ENCODE results near the gene CFAP58.

CFAP58 gene

GRCh38 chr10:104334561-104334960 is 19.1 kb upstream of the CFAP58 start:
- DNase-seq (ENCODE audit: low read depth), result no peak

GRCh38 chr10:104334965-104335650 is 18.5 kb upstream of the CFAP58 start:
- no peak for DNase-seq (ENCODE audit: low read depth)

DNA sequence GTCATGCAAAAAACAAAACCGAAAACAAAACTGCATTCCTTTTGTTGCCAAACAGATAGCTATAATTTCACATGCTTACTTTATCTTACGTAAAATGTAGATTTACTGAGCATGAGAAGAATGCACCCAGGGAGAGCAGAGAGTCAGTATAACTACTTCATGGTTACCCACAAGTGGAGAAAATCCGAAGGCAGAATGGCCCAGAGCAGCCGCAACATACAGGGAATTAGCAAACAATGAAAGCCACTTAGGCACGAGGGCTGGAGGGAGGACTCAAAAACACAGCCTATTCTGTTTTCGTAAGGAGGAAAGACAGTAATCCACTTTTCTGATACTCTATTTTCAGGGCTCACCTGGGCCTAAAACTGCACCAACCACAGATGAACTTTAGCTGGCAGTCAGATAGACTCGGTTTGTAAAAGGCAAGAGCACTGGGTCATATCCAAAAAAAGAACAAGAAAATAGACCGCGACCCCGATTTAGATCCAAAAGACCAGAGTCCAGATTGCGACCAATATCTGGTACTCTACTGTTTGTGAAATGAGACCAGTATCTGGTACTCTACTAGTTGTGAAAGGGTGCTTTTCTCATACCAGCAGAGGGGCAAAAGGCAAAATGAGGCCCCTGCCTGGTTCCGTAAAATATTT is 16.7 kb upstream of the CFAP58 start:
- peak; percentile 84 for DNase-seq (ENCODE audit: low read depth)

- DNase-seq (ENCODE audit: low read depth), result no peak
Measured at GRCh38 chr10:104337521-104337984, 16.1 kb upstream of the CFAP58 start.

DNA sequence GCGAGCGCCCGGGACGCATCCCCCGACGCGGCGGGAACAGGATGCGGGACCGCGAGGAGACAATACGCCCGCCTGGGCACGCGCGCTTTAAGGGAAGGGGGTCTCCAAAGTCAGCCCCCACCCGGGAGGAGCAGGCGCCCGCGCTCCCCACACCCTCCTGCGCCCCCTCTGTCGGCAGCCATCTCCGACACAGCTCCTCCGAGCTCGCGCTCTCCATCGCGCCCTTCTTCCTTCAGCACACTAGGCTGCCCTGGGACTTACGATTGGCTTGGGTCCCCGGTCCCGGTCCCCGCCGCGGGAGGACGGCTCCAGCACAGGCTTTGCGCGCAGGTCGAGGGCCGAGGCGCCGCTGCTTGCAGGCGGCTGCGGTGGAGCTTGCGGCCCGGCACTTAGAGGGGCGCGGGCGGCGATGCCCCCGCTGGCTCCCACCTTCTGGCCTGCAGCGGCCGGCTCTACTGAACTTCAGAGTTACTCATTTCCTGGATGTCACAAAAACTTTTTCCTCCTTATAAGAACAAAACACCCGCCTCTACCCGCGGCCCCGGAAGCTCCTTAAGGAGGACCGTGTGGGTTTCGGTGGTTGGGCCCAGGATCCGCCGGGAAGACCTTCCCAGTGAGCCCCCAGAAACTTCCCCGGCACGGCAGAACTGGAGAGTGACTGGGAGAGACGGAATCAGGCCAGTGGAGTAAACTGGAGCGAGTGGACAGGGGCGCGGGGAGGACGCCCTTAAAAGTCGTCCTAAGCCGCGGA is 15.5 kb upstream of the CFAP58 start, which contains the start of gene ITPRIP:
ITPRIP (minus strand) TSS at position 481 of the 751 bp plus-strand sequence. CDS start 22,414 bp downstream, outside the sequence.
- DNase-seq (ENCODE audit: low read depth), result peak; percentile 81

GRCh38 chr10:104339469-104340110 is 14.0 kb upstream of the CFAP58 start:
- peak; percentile 68 for DNase-seq (ENCODE audit: low read depth)

GRCh38 chr10:104340111-104340526 is 13.5 kb upstream of the CFAP58 start:
- DNase-seq (ENCODE audit: low read depth), result no peak

- DNase-seq (ENCODE audit: low read depth), result no peak
Measured at GRCh38 chr10:104340641-104341040, 13.0 kb upstream of the CFAP58 start.

- DNase-seq (ENCODE audit: low read depth), result no peak
Measured at GRCh38 chr10:104342941-104343411, 10.7 kb upstream of the CFAP58 start.

- no peak for DNase-seq (ENCODE audit: low read depth)
Measured at GRCh38 chr10:104344219-104344618, 9.4 kb upstream of the CFAP58 start.

DNA sequence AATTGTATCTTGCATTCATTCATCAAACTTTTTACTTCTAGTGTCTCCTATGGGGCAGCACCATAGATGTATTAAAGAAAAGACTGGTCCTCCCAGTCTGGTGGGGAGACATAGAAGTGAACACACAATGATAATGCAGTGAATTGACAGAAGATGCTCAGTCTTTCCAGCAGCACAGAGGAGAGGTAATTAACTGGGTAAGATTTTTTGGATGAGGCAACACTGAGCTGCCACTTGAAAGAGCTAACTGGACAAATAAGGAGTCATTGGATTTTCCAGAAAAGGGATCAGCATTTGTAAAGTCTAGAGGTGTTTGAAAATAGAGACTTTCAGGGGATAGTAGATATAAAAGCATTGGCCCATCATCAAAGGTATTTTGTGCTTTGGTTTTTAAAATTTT is 8.1 kb upstream of the CFAP58 start:
- no peak for DNase-seq (ENCODE audit: low read depth)

DNA sequence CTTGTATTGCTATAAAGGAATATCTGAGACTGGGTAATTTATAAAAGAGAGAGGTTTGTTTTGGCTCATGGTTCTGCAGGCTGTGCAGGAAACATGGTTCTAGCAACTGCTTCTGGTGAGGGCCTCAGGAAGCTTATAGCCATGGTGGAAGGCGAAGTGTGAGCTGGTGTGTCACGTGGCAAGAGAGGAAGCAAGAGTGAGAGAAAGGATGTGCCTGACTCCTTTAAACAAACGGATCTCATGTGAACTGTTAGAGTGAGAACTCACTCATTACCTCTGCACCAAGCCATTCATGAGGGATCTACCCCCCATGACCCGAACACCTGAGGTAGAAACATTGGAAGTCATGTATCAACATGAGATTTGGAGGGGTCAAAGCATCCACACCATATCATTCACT is 7.7 kb upstream of the CFAP58 start:
- DNase-seq (ENCODE audit: low read depth), result no peak

DNA sequence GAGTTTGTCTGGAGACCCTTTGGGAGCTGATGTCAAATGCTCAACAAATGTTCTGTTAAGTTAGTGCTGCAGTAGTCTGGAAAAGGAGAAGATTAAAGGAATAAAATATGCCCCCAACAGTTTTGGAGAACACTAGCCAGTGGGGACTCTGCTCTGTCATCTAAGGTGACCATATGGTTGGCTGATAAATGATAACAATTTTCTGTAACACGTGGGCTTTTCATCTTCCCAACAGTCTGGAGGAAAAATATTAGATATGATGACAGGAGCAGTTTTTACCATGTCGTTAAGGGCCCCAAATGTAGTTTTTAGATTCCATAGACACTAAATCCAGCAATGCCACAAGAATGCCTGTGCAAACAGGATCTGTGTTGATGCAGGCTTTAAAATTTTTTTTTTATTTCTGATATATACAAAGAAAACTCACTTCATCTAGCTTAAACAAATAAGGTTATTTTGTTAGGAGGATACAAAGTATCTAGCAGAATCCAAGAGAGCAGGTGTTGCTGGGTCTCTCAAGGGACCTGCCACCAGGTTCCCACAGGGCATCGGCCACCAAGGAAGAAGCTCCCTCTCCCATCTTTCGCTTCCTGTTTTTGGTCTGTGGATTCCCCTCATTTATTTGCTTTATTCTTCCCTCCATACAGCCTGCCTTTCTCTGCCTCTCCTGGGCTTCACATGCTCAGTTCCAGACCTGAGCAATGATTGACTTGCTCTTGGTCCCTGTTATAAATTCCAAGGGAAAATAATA is 6.2 kb upstream of the CFAP58 start:
- no peak for DNase-seq (ENCODE audit: low read depth)

DNA sequence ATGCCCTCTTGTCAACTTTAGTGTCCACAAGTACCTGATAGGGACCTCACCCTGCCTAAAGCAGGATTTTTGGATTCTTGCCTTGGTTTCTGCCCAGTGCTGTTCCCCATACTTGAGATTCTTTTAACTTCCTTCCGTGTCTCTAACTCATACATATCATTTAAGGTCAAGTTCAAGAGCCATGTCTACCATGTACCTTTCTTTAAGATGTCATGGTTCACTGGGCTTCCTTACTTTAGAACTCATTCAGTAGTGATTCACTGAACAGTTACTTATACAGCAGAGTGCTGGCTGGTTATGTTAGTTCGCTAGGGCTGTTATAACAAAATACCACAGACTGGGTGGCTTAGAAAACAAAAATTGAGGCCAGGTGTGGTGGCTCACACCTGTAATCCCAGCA is 5.0 kb upstream of the CFAP58 start:
- no peak for DNase-seq (ENCODE audit: low read depth)

GRCh38 chr10:104349623-104350126 is 4.0 kb upstream of the CFAP58 start:
- DNase-seq (ENCODE audit: low read depth), result peak; percentile 49

DNA sequence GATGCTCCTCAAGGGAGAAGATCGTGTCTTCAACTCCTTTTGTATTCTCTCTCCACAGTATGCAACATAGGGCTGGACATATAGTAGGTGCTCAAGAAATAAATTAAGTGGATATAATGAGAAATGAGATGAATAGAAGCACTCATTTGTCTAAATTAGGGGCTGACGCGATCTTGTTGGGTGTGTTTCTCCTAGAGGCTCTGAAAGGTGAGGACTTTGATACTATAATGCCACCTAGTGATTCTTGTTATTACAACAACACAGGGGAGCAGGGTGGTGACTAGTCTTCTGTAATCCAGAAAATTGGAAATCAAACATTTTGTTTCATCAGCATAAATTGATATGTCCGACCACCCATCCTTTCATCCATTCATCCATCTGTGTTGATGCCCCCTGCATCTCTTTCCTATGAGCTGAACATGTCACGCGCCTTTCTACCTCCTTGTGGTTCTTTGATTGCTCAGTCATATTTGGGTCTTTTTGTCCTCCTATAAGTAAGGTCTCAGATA is 3.5 kb upstream of the CFAP58 start:
- peak; percentile 65 for DNase-seq (ENCODE audit: low read depth)

DNA sequence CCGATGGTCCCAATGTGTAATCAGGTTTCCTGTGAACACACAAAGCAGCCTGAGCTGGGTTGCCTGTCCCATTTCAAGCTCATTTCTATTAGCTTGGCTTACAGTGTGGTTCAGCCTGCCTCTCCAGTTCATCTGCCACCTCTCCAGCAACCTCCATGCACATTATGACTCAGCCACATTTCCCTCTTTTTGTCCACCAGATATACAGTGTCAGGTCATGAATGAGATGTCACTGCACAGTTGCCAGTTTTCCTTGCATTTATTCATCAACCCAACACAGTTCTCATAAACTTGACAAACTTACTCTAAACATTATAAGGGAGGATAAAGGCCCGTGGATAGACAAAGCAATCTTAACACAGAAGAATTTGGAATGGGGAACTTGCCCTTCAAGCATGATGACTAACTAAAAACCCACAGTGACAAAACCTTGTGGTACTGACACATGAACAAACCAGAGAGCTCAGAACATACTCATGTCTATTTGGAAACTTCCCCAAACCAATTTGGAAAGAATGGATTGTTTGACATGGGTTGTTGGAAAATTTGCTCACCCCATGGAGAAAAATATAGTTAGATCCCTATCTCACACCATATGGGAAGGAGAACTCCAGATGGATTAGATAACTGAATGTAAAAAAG is 2.5 kb upstream of the CFAP58 start:
- peak; percentile 57 for DNase-seq (ENCODE audit: low read depth)

GRCh38 chr10:104351919-104352318 is 1.7 kb upstream of the CFAP58 start:
- no peak for DNase-seq (ENCODE audit: low read depth)

DNA sequence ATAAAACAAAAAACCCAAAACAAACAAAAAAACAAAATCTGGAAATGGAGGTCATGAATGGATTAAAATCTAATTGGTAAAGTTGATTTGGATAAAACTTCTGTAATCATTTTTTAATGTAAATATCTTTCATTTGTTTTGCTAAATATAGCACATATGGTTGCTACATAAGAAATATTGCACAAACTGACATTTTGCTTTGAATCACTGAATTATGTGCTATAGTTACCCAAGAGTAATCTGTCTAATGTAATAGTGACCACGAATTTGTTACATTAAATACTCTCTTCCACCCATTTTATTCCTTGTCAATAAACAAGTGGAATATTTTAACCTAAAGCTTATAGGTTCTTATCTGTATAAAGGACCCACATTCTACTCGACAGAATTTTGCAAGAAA is 6.2 kb downstream of the CFAP58 start:
- no peak for DNase-seq (ENCODE audit: low read depth)

- no peak for DNase-seq (ENCODE audit: low read depth)
Measured at GRCh38 chr10:104367904-104368303, 14.3 kb downstream of the CFAP58 start.

DNA sequence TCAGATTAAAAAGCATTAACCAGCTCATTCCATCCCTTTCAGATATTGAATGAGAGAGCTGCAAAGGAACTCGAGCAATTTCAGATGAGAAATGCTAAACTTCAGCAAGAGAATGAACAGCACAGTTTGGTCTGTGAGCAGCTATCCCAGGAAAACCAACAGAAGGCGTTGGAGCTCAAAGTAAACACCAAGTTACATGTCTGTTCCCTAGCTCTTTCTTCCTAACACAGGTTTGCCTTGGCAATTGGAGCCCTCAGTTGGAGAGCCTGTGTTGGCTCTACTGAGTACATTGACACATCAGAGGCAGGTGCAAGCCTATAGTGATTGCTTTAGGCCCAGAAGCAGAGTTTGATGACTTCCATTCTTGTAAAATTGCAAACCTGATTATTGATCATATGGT is 14.7 kb downstream of the CFAP58 start:
- no peak for DNase-seq (ENCODE audit: low read depth)

All from fibroblast of gingiva (primary cell).